Mesothelial cell of epicardium (in vitro differentiated cells): ENCODE results near the gene PIP5K1A. TPM values are rescaled to one million over a fixed set of nuclear protein-coding genes. Genes with fewer than 3 reads are reported as not detected.

Experiments
- DNase-seq, 2 experiments: peaks; one replicate each; pipeline ENCODE4 v3.0.0; 2021; ENCODE audit warnings: low spot score in 2 of 2; ENCODE audit not compliant: unreplicated experiment in 2 of 2
- H3K27ac Mint-ChIP-seq: 2 replicates; pipeline ENCODE4 v1.8.0; 2021; ENCODE audit warnings: mixed read lengths
- H3K27me3 Mint-ChIP-seq: 2 replicates; pipeline ENCODE4 v1.8.0; 2021; ENCODE audit warnings: low read depth, mixed read lengths
- H3K36me3 Mint-ChIP-seq: 2 replicates; pipeline ENCODE4 v1.8.0; 2021; ENCODE audit warnings: mixed read lengths
- H3K4me1 Mint-ChIP-seq: 2 replicates; pipeline ENCODE4 v1.8.0; 2021; ENCODE audit warnings: mixed read lengths
- H3K4me3 Mint-ChIP-seq: 2 replicates; pipeline ENCODE4 v1.8.0; 2021; ENCODE audit warnings: mild to moderate bottlenecking, moderate library complexity, mixed read lengths
- H3K9me3 Mint-ChIP-seq: 2 replicates; pipeline ENCODE4 v1.8.0; 2021; ENCODE audit warnings: mixed read lengths
- CTCF ChIP-seq: fragments of 200-600 bp; sonication (generic); IDR thresholded peaks from one replicate; pipeline ENCODE4 v1.5.0; 2021; ENCODE audit warnings: antibody characterized with exemption; ENCODE audit not compliant: unreplicated experiment
- total RNA-seq: library from RNA; stranded (reverse); gene quantifications from 3 replicates; pipeline ENCODE4 v1.2.1, GENCODE V29; 2021

The PIP5K1A gene
- total RNA-seq, 1 donor from 2014 or later = 122 TPM

DNA sequence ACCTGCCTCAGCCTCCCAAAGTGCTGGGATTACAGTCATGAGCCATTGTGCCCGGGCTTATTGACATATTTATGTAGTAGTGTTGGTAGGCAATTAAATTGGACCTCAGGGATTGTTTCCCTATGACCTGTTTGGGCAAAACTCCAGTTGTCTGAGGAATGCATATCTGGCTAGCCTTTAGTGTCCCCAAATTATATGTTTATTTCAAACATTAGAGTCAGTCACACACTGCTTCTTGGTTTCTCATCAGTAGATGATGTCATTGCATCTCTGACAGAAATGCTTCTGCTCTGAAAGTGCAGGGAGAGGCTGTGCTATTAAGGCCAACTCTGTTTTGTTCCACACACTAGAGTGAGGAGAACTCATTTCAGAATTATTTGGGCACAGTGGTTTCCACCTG lies 12.5 kb downstream of the PIP5K1A start:
- Mint-ChIP-seq H3K36me3 (peaks cover 33% of the 10 kb centered on the region), H3K9me3 (no peaks in the 10 kb centered on the region), H3K4me3 (no peak overlapping the region), H3K27ac (no peak overlapping the region), H3K27me3 (no peaks in the 10 kb centered on the region), H3K4me1 (peaks cover 16% of the 10 kb centered on the region)
- TF ChIP-seq CTCF = no peak
- DNase-seq = no peak

- no peak for DNase-seq
- H3K27me3 Mint-ChIP-seq = no peaks in the 10 kb centered on the region
- peak overlapping the region; percentile 87 for H3K27ac Mint-ChIP-seq
- peaks cover 17% of the 10 kb centered on the region for H3K4me1 Mint-ChIP-seq
- no peaks in the 10 kb centered on the region for H3K9me3 Mint-ChIP-seq
- H3K36me3 Mint-ChIP-seq = peaks cover 30% of the 10 kb centered on the region
- no peak for TF ChIP-seq CTCF
- no peak overlapping the region for H3K4me3 Mint-ChIP-seq
Observed at GRCh38 chr1:151211972-151212705, 13.8 kb downstream of the PIP5K1A start.

- Mint-ChIP-seq H3K4me3 (no peak overlapping the region), H3K27ac (peak overlapping the region; percentile 64), H3K9me3 (no peaks in the 10 kb centered on the region), H3K36me3 (peaks cover 24% of the 10 kb centered on the region), H3K4me1 (peaks cover 17% of the 10 kb centered on the region), H3K27me3 (no peaks in the 10 kb centered on the region)
- DNase-seq = no peak
- no peak for TF ChIP-seq CTCF
Observed at GRCh38 chr1:151213560-151213959, 15.2 kb downstream of the PIP5K1A start.

GRCh38 chr1:151221616-151222015 lies 23.3 kb downstream of the PIP5K1A start:
- no peaks in the 10 kb centered on the region for H3K9me3 Mint-ChIP-seq
- H3K4me3 Mint-ChIP-seq = no peak overlapping the region
- no peaks in the 10 kb centered on the region for H3K4me1 Mint-ChIP-seq
- no peaks in the 10 kb centered on the region for H3K27me3 Mint-ChIP-seq
- no peak for DNase-seq
- H3K27ac Mint-ChIP-seq = no peak overlapping the region
- H3K36me3 Mint-ChIP-seq = peaks cover 8% of the 10 kb centered on the region
- TF ChIP-seq CTCF = no peak

GRCh38 chr1:151222130-151222529 lies 23.8 kb downstream of the PIP5K1A start:
- Mint-ChIP-seq H3K4me3 (no peak overlapping the region), H3K27me3 (no peaks in the 10 kb centered on the region), H3K9me3 (no peaks in the 10 kb centered on the region), H3K27ac (peak overlapping the region; percentile 66), H3K4me1 (no peaks in the 10 kb centered on the region), H3K36me3 (peaks cover 11% of the 10 kb centered on the region)
- no peak for DNase-seq
- TF ChIP-seq CTCF = no peak
